Effector CD8-positive, alpha-beta T cell (primary cell): Measurements from ENCODE around the gene MAF.

Experiments
- DNase-seq: peaks from one replicate; lab custom pipeline; 2025; lab: John Stamatoyannopoulos, UW
- total RNA-seq, 4 experiments: gene quantifications; one replicate each; lab custom pipeline; 2026; lab: John Stamatoyannopoulos, UW

The MAF gene
- total RNA-seq: 13.3 to 127 (median 64.2) reads per million in 4 experiments

DNA sequence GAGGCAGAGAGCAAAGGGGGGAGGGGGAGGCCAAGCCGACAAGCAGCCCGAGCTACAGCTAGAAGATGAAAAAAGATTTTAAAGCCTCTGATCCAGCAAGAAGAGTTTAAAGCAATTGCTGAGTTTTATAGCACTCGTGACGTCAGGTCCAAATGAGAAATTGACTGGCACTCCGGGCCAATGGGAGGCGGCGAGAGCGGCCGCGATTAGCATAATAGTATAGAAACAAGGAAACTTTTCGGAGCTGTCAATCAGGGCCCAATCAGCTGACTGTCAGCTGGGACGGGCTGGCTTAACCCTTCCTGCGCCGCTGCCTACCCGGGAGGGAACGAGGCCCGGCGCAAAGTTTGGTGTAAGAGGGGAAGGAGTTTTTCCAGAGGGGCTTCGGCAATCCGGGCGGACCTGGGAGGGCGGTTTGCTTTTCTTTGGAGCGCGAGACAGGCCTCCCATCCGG is at the start of gene MAF:
Gene MAF (minus strand): TSS at position 100 of the 454 bp plus-strand sequence. CDS start 835 bp downstream, outside the sequence.
- peak; percentile 47 for DNase-seq

DNA sequence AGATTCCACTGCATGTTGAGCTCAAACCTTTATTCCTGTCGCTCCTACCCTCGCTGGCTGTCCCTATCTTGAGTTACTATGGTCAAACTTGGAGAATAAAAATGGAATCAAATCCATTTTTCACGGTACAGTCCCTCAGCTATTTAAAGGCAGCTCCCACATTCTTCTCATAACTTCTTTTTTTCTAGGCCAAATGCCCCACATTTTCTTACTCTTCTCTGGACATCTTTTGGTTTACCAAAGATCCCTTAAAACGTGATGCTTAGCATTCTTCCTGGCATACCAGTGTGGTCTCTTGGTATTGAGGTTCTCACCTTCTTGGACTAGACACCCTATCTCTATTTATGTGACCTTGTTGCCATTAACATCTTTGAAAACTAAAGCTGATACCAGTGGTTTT is 48.3 kb upstream of the MAF start:
- DNase-seq: no peak

DNA sequence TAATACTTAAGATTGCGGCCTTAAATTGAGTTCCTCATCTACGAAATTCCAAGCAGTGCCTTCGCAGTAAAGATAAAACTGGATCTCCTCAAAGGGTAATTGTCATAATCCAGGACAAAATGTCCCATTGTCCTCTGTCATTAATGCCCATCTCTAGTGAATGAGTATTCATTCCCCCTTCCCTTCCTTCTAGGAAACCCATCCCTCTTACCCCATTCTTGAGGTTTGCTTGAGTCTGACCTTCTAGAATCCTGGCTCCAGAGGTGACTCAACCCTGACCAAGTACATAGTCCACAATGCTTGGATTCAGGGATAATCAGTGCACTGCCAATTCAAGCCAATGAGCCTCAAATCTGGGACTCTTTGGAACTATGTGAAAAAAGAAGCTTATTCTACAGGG is 47.0 kb upstream of the MAF start:
- DNase-seq: no peak

DNA sequence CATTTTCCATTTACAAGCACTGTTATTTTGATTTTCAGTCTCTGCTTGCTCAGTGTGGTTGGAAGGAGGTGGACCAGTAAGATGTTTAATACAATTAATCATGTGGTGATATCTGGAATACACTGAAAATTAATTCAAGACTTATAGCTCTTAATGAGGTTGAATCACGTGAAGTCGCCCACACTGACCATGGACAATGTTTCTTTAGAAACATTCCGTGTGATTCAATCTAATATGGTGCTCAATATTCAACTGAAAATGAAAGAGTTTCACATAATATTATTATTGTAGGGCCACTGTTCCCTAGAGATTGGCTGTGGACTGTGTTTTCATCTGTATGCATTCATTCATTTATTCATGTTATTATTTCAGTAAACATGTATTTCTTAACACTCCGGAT is 45.2 kb upstream of the MAF start:
- no peak for DNase-seq

DNA sequence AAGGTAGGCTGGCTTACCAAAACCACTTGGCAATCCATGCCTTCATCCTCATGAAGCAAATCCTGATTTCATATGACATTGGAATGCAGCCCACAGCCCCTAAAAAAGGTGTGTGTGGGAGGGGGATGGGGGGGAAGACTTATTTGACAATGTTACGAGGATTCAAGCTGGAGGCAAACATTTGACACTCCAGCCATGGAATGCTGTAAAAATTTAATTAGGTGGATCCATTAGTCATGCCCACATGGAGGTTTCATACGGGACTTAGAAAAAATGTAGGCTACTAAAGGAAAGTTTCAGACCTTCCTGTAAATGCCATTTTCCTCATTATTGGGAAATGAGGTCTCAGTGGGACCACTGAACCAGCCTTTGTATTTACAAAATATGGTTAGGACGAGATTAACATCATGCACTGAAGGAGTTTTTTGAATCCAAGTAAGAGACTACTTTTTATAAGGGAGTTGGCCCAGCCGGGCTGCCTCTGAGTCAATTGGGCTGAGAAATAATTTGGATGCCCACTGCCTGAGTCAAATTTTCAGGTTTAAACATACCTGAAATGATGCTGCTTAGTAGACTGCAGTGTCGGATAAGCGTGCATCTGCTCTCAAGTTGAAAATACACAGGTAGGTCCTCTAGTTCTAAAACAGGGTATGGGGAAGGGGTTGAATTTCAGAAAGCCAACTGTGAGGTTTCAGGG is 44.6 kb upstream of the MAF start:
- DNase-seq: no peak

DNA sequence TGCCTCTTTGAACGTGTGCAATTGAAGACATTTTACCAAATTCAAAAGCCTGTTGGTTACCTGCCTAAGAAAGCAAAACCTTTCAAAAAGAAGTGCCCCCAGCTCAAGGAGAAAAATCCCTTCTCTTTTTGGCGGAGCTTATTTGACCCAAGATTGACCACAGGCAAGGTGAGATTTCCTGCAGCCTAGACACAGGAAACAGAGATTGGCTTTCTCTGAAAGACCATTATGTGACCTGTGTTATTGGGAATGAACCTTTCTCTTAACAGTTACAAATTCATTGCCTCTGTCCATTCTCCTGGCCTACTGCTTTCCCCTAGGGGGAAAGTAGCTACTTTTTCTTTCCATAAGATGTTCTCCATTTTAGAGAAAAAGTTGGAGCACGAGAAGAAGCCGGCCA is 42.1 kb upstream of the MAF start:
- DNase-seq: no peak

DNA sequence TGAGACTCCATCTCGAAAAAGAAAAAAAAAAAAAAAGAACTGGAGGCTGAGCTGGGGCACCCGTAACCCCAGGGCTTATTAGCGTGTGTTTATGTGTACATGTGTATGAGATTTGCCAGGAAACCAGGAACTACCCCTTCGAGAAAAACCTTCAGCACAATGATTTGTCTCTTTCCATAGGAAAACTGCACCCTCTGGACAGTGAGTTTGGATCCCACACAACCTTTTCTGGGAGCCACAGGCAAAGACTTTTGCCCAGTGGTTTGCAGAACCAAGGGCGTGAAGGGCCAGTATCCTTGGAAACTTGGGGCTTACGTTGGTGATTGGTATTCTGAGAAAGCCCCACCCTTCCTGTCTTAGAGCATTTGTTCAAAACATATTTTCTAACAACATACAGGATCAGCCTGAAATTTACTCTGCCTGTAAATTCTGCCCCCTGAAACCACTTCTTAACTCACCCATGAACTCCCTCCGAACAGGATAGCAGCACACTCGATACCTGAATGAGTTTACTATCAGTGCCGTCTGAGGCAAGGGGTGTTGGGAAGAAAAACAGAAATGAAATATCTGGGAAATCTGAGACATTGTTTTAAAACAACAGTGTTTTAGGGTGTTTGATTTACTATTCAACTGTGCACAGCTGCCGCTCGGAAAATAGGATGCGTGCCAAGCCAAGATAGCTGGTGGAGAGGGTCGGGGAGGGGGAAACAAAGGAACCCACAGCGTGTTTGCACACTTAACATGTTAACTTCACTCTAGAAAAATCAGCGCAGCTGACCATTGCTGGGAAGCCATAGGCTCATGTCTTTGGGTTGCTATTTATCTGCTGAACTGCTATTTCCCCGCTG is 40.2 kb upstream of the MAF start:
- no peak for DNase-seq

DNA sequence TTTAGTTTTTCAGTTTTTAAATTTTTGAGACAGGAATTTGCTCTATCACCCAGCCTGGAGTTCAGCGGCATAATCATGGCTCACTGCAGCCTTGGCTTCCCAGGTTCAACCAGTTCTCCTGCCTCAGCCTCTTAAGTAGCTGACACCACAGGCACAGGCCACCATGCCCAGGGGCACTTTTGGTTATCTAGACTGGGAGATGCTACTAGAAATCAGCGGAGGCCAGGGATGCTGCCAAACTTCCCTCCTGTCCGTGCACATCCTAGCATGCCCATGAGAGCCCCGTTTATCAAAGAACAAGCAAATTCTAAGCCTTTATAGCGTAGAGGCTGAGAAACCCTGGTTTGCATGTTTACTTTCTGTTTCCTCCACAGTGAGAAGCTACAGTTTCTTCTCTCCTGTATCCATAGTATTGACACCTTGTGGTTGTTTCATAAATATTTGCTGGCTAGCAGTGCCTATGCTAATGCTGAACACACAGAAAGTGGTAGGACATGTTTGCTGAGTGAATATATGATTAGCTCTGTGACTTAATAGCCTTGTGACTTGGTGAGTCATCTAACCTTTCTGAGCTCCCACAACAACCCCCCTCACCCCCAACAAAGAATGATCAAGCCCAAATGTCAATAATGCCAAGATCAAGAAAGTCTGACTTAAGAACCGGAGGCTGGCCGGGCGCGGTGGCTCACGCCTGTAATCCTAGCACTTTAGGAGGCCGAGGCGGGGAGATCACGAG is 39.2 kb upstream of the MAF start:
- no peak for DNase-seq

DNA sequence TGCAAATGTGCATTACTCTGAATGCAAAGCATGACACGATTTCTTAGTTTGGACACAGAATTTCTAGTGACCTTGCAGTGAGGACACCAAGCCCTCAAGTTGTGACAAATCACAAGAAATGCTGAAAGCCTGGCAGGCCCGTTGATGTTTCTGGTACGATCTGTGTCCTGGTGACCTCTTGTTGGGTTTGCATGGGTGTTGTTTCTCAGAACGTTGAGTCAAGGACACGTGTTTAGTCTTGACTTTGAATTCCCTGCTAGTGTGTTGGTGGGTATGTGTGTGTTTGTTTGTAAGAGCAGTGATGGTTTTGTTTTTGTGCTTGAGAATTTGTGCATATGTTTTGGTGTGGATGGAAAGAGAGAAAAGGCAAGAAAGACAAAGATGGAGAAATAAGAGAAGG is 37.8 kb upstream of the MAF start:
- DNase-seq: no peak

DNA sequence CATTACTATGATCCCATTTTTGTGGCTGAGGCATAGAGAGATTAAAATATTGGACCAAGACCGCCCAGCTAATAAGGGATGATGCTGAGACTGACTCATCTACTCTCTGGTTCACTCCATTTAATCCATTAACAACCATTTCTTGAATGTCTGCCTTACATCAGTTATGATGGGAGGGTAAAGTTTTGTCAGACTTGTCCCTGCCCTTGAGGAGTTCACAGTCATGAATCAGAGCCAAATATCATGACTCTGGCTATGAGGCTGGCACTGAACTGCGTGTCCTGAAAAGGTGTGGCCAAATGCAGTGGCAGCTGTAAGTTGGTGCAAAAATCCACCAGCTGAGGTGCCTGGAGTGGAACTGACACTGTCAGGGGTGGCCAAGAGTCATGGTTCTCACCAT is 35.0 kb upstream of the MAF start:
- DNase-seq: no peak

DNA sequence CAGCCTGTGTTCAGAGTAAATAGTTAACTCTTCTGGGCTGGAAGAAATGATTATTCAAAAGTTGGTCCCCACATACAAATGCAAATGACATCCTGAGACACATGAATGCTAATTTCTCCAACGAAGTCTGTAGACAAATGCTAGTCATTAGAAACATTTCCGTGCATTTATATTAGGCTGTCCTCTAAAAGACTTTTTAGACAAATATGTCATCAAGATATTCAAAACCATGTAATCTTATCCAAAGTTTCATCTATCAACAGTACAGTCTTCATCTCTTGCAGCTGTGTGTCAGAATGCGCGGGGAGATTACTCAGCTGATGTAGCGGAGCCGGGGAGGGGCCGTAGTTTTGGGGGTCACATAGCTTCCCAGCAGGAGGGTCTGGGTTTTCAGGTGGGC is 33.8 kb upstream of the MAF start:
- DNase-seq: no peak

DNA sequence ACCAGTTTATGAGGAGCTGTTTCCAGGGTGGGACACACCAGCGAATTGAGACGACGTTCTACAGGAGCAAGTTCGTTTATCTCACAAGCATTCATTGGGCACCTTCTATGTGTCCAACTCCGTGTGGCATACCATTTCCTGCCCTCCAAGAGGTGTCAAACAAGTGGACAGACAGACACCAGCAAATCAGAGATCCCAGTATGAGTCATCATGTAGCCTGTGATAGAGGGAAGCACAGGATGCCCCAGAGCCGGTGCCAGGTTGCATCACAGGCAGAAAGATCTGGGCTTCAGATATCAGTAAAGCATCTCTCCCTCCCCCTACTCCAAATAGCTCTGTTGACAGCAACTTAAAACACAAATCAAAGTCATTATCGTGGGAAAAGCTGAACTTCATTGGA is 31.8 kb upstream of the MAF start:
- no peak for DNase-seq

DNA sequence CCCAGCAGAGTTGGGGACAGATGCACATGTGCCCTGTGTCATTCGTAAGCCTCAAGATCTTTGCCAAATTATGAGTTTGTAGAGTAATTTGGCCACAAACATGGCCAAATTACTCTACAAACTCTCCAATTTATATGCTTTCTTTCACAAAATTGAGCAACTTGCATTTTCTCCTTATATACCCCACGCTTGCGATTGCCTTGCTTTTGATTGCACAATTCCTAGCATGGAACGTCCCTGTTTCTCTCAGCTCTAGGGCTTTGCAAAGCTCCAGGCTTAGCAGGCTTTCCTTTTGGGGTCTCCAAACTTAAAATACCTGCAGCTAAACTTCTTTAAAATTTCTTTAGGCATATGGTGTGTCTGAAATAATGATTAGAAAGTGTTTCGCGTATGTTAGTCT is 28.5 kb upstream of the MAF start:
- no peak for DNase-seq

DNA sequence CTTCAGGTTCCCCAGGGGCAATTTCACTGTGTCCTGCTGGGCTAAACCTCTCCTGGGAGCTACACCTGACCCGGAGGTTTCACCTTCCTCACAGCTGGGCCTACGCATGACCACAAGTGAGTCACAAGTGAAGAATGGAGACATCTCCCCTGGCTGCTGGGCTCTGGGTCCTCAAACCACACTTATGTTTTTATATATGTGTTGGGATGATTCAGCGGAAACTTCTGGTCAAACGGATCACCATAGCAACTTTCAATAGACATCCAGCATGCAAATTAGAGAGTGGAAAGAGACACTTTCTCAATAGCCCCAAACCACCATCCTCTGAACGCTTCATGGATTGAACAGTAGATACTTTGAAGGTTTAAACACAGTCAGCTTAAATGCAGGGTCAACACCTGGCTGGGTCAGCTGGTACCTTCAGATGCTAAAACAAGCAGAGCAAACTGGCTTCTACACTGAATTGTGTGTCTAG is 28.0 kb upstream of the MAF start:
- no peak for DNase-seq

DNA sequence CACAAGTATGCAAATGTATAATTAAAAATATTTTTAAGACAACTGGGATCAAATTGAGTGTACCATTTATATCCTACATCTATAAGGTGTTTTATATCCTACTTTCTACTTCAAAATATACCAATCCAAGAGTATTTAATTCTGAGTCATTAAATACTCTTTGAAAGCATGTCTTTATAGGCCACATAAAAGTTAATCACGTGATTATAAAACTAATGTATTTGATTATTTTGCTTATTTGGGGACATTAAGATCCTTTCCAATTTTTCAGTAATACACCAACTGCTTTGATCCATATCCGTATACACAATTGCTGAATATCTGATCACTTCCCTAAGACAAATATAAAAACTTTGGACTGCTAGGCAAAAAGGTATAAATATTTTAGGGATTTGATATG is 26.6 kb upstream of the MAF start:
- no peak for DNase-seq

DNA sequence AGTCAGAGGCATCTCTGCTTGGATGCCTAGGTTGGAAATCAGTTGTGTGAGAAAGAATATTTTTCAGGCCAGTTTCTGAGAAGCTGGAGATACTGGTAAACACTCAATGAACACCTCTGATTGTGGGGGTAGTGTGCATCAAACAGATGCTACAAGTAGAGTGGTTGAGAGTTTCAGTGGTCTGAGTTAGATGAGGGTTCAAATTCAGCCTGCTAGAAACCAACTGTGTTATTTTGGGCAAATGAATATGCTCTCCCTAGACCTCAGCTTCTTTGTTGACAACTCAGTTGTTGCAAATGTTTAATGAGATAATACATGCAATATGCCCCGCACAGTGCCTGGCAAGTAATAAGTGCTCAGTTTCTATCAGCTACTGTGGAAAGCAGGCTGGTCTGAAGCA is 25.2 kb upstream of the MAF start:
- DNase-seq: no peak

DNA sequence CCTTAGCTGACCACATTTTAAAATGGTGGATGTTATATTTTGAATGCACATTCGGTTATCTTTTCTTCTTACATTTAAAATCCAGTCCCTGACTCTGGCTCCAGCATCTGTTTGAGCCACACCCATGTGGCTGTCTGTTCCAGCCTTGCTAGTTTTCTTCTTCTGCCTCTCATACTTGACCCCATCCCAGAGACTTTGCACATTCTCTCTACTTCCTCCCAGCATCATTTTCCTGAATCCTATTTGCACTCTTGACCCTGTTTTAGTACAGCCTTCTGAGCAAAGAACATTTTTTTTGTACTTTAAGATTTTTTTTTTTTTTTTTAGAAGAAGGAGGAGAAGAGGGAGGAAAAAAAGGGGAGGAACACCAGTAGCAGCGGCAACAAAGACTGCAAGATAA is 23.3 kb upstream of the MAF start:
- DNase-seq: no peak

DNA sequence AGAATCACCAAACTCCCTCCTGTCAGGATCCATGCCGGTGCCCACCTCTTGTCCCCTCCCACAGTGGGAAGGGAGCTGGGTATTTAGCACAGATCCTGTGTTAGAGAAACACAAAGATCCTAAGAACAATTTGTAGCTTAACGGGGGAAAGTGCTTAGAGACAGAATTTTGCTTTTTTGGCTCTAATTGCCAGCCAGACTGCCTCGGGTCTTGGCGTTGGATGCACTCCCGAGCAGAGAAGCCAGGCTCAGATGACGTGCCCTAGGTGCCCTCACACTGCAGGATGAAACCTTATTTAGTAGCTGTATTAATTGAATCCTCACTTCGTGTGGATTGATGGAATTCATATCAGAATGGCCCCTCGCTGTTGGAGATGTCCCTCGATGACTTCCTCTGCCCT is 22.5 kb upstream of the MAF start:
- DNase-seq: no peak

DNA sequence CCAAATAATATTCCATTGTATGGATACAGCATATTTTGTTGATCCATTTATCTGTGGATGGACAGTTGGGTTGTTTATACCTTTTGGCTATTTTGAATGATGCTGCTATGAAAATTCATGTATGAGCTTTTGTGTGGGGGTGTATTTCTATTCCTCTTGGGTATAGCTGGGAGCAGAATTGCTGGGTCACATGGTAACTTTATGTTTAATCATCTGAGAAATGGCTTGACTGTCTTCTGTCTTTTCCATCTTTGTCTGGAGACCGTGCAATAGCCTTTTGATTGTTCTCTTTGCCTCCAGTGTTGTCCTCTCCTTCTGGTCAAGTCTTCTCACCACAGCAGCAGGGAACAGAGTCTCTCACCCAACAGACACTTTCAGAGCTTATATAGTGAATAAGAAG is 20.5 kb upstream of the MAF start:
- no peak for DNase-seq

DNA sequence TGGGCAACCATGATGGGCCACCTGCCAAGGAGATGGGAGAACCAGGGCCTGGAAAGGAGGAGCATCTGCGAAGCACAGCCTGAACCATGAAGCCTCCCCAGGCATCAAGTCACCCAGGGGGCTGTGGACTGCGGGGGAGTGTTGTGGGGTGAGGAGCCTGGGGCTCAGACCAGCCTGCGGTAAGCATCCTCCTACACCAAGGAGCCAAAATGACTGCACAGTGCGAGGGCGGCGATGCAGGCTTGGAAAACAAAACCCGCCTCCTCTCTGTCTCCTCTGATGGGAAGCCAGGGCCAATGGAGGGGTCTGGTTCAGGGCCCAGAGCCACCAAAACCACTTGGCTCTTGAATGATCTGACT is 18.1 kb upstream of the MAF start:
- no peak for DNase-seq

DNA sequence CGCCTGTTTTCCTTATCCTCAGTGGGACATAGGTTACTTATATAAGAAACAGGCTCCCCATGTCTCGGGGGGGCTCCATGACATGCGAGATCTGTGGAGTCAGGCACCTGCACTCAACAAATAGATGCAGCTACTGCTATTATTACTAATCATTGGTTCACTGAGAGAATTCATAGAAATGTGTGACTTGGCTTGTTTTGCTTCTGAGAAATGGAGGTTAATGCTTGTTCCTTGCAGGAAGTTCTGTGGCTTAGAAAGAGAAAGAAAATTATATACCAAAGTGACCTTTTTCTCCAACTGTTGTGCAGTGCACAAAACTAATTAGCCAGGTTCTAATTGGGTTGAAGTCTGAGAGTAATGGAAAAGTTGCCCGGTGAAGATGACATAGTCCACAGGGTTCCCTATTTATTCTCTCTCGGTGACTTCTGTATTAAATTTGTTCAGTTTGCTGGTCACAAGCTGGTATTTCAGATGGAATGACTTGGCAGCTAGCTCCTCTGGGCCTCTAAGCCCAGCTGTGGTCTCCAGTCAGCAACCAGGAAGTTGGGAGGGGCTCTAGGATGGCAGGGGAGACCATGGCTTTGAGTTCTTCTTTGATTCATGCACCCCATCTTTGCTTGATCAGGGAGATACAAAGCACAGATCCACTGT is 17.6 kb upstream of the MAF start:
- DNase-seq: no peak

DNA sequence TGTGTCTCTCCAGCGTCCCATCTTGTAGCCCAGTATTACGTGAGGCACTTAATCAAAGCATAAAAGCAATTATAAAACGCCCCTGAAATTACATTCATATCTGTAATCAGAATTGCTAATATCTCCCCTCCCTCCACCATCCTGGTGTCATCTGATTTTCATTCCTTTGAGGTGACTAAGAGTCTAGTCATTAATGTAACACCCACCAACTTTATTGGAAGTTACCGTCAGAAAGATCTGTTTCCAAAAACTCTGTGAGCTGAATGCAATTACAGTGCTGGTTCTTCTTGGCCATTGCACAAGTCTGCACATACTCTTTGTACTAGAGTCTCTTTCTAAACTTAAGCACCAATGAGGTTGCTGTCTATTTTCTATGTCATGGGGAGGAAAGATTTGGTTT is 12.5 kb upstream of the MAF start:
- no peak for DNase-seq
